ENCODE data around the gene TNIK.

- no peak for TF ChIP-seq ZFX (IDR thresholded peaks at IDR 0.05; ENCODE audit: borderline replicate concordance)
- no peak for TF ChIP-seq CTCF (IDR thresholded peaks at IDR 0.05)
Observed at GRCh38 chr3:171011873-171012336, 448.3 kb downstream of the TNIK start.
